ENCODE measurements around the gene ARHGAP26. TPM values are rescaled to one million over a fixed set of nuclear protein-coding genes. Genes with fewer than 3 reads are reported as not detected.

The ARHGAP26 gene
- total RNA-seq, 2 experiments from 2014 or later = 12.8 to 15.4 TPM

- no peak overlapping the region for H3K4me3 Mint-ChIP-seq
- H3K27ac Mint-ChIP-seq = no peak overlapping the region
- H3K27me3 Mint-ChIP-seq = no peaks in the 10 kb centered on the region
- peaks cover 10% of the 10 kb centered on the region for H3K36me3 Mint-ChIP-seq (ENCODE audit: low read depth)
- CTCF ChIA-PET = no interaction called here
- H3K4me1 Mint-ChIP-seq = peaks cover 31% of the 10 kb centered on the region
- intact Hi-C loops (cut with DNase I, micrococcal nuclease) = loop anchor here in 1 of 2 experiments (5.0 to 10.0 kb wide), 3 partner anchors 159 to 1004 kb away; no protein-coding TSS in a partner anchor
- DNase-seq (no peak), ATAC-seq (no peak)
- POLR2A ChIA-PET = no interaction called here
- no peaks in the 10 kb centered on the region for H3K9me3 Mint-ChIP-seq (ENCODE audit: low read depth)
Observed at GRCh38 chr5:143181173-143181572, 411.0 kb downstream of the ARHGAP26 start.

DNA sequence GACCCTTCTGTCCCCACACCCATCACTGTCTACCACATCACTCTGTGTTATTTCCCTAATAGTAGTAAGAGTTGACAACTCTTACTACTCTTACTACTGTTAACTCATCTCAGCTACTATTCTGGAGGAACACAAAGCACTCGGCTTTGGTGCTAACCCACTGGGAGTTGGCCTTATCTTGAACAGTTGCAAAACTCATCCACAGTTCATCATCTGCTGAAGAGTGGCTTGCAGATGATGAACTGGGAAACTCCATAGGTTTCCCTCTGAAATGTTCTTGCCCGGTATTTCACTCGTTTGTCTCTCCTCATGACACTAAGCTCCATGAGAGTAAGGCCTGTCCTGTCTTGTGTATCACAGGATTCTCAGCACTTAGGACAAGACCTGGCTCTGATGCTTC is 411.9 kb downstream of the ARHGAP26 start:
- Mint-ChIP-seq H3K9me3 (ENCODE audit: low read depth) (no peaks in the 10 kb centered on the region), H3K4me1 (peaks cover 38% of the 10 kb centered on the region), H3K36me3 (ENCODE audit: low read depth) (peaks cover 10% of the 10 kb centered on the region), H3K27me3 (no peaks in the 10 kb centered on the region), H3K27ac (peak overlapping the region; percentile 16), H3K4me3 (no peak overlapping the region)
- intact Hi-C loops (cut with DNase I, micrococcal nuclease) = loop anchor here in 1 of 2 experiments (5.0 to 10.0 kb wide), 3 partner anchors 160 to 1003 kb away; no protein-coding TSS in a partner anchor
- POLR2A ChIA-PET = no interaction called here
- CTCF ChIA-PET = interaction anchor here (0.9 to 1.1 kb wide), 3 partner anchors 35 to 251 kb away, joined by 3 read pairs; no protein-coding TSS in a partner anchor
- ATAC-seq = no peak
- DNase-seq = no peak

DNA sequence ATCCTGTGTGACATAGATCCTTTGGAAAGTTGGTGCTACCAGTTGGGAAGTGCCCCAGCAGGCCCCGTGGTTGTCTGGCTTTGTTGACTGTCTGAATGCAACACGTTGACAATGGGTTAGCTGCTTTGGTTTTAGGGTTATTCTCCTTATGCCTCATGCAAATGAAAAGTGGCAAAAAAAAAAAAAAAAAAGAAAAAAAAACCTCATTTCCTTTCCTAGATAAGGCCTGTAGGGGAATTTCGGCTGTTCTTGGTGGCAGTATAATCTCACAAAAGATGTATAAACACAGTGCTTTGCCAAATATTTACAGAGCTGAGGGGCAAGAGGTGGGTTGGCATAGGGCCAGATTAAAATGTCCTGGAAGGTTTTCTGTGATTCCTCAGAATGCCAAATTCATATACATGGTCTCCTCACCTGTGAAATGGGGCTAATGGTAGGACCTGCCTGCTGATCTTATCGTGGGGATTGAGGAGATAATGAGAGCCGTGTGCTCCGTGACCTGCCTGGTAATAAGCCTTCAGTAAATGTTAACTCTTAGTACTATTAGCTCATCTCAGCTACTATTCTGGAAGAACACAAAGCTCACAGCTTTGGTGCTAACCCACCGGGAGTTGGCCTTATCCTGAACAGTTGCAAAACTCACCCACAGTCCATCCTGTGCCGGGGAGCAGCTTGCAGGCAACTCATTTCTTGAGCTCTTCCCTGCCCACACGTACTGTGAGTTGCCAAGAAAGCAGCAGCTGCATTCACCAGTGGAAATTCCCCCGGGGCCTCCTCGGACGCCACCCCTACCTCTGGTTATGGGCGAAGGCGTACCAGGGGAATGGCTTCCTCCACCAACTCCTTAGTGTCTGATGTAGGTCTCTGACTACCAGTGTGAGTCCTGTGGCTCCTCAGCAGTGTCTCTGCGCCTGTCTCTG is 413.0 kb downstream of the ARHGAP26 start:
- CTCF ChIA-PET = interaction anchor here (0.6 to 1.1 kb wide), 5 partner anchors 23 to 250 kb away, joined by 3 read pairs; no protein-coding TSS in a partner anchor
- peak; percentile 79 for ATAC-seq
- Mint-ChIP-seq H3K27me3 (no peaks in the 10 kb centered on the region), H3K36me3 (ENCODE audit: low read depth) (peaks cover 13% of the 10 kb centered on the region), H3K4me3 (peak overlapping the region; percentile 9), H3K9me3 (ENCODE audit: low read depth) (no peaks in the 10 kb centered on the region), H3K4me1 (peaks cover 47% of the 10 kb centered on the region), H3K27ac (peak overlapping the region; percentile 79)
- intact Hi-C loops (cut with DNase I, micrococcal nuclease) = loop anchor here in 1 of 2 experiments (1.0 to 10.0 kb wide), 5 partner anchors 161 to 1002 kb away; partner anchors contain the start of gene NR3C1
- peak; percentile 84 for DNase-seq
- POLR2A ChIA-PET = interaction anchor here (0.6 to 1.6 kb wide), 3 partner anchors 46 to 951 kb away, joined by 3 to 6 read pairs (median 6); no protein-coding TSS in a partner anchor

DNA sequence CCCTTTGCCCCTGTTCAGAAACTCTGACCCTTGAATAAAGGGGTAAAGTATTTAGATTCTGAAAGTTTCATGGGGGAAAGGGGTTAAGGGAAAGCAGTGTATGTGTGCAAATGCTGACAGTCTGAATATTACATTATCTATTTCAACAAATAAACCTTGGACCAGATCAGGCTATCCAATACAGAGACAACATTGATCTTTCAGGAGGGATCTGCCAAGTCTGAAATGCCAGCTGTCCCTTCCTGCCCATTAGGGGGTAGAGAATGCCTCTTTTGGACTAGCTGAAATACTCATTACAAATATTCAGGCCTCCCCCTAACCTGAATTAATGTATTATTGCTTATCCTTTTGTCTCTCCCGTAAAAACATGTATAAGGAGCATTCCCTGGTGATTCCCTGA is 413.8 kb downstream of the ARHGAP26 start:
- intact Hi-C loops (cut with DNase I, micrococcal nuclease) = loop anchor here in 1 of 2 experiments (1.0 to 10.0 kb wide), 5 partner anchors 162 to 1001 kb away; partner anchors contain the start of gene NR3C1
- peaks cover 55% of the 10 kb centered on the region for H3K4me1 Mint-ChIP-seq

GRCh38 chr5:143186623-143187022 is 416.4 kb downstream of the ARHGAP26 start:
- Mint-ChIP-seq H3K27ac (no peak overlapping the region), H3K4me1 (peaks cover 58% of the 10 kb centered on the region), H3K4me3 (no peak overlapping the region), H3K9me3 (ENCODE audit: low read depth) (peaks cover 7% of the 10 kb centered on the region), H3K27me3 (no peaks in the 10 kb centered on the region), H3K36me3 (ENCODE audit: low read depth) (peaks cover 13% of the 10 kb centered on the region)
- intact Hi-C loops (cut with DNase I, micrococcal nuclease) = loop anchor here (5.0 to 10.0 kb wide), 2 partner anchors 164 to 998 kb away; no protein-coding TSS in a partner anchor
- no peak for DNase-seq
- CTCF ChIA-PET = interaction anchor here (0.8 to 2.1 kb wide), 5 partner anchors 10 to 212 kb away, joined by 3 to 6 read pairs (median 3); no protein-coding TSS in a partner anchor
- POLR2A ChIA-PET = interaction anchor here (0.6 kb wide), 1 partner anchor 1067 kb away, joined by 4 read pairs; no protein-coding TSS in a partner anchor
- ATAC-seq = peak; percentile 28

More for the DNA sequence above, 413.8 kb downstream of the ARHGAP26 start:
- peak overlapping the region; percentile 79 for H3K27ac Mint-ChIP-seq
- no peak overlapping the region for H3K4me3 Mint-ChIP-seq
- DNase-seq (no peak), ATAC-seq (no peak)
- ChIA-PET CTCF (interaction anchor here (0.9 kb wide), 1 partner anchor 100 kb away, joined by 3 read pairs; no protein-coding TSS in a partner anchor), POLR2A (interaction anchor here (1.6 kb wide), 1 partner anchor 45 kb away, joined by 6 read pairs; no protein-coding TSS in a partner anchor)
- H3K36me3 Mint-ChIP-seq (ENCODE audit: low read depth) = peaks cover 17% of the 10 kb centered on the region
- H3K9me3 Mint-ChIP-seq (ENCODE audit: low read depth) = no peaks in the 10 kb centered on the region
- H3K27me3 Mint-ChIP-seq = no peaks in the 10 kb centered on the region

DNA sequence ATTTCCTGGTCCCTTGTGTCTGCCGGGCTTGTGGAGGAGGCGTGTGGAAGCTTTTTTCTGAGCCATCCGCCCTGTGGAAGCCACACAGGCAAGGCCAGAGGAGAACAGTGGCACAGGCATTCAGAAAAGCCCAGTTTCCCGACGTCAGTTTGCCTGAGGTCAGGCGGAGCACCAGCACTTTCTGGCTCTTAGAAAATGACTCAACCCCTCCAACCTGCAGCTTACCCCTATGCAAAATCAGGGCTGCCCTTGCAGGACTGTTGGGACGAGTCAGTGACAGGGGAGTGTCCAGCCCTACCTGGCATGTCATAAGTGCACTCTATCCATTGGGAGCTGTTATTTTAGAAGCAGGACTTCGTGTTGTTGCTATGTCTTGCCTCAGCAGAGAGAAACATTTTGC is 417.3 kb downstream of the ARHGAP26 start:
- Mint-ChIP-seq H3K27ac (peak overlapping the region; percentile 47), H3K27me3 (no peaks in the 10 kb centered on the region), H3K9me3 (ENCODE audit: low read depth) (peaks cover 11% of the 10 kb centered on the region), H3K4me3 (no peak overlapping the region), H3K36me3 (ENCODE audit: low read depth) (peaks cover 13% of the 10 kb centered on the region), H3K4me1 (peaks cover 51% of the 10 kb centered on the region)
- ChIA-PET CTCF (interaction anchor here (0.8 to 2.1 kb wide), 7 partner anchors 9 to 211 kb away, joined by 3 to 6 read pairs (median 3); no protein-coding TSS in a partner anchor), POLR2A (no interaction called here)
- intact Hi-C loops (cut with DNase I, micrococcal nuclease) = loop anchor here (5.0 to 10.0 kb wide), 2 partner anchors 165 to 997 kb away; no protein-coding TSS in a partner anchor
- no peak for ATAC-seq
- no peak for DNase-seq

DNA sequence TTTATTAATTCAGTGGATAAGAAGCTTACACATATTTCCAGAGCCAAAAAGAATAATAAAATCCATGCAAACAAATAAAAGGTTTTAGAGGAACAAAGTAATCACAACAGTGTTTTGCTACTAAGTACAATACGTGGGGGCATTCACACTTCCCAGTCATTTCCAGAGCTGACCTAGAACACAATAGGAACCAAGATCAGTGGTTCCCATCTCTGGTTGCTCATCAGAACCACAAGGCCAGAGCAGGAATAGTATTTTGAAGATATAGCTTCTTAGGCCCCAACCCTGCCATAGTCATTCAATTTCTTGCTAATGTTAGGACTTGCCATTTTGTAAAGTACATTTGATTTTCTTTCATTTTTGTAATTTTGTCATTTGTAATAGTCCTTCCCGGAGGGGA is 417.9 kb downstream of the ARHGAP26 start:
- peaks cover 45% of the 10 kb centered on the region for H3K4me1 Mint-ChIP-seq
- H3K4me3 Mint-ChIP-seq = no peak overlapping the region
- ATAC-seq (peak; percentile 8), DNase-seq (peak; percentile 18)
- H3K36me3 Mint-ChIP-seq (ENCODE audit: low read depth) = peaks cover 13% of the 10 kb centered on the region
- H3K27ac Mint-ChIP-seq = peak overlapping the region; percentile 71
- ChIA-PET CTCF (interaction anchor here (0.6 to 2.1 kb wide), 6 partner anchors 11 to 638 kb away, joined by 3 to 6 read pairs (median 4); no protein-coding TSS in a partner anchor), POLR2A (no interaction called here)
- intact Hi-C loops (cut with DNase I, micrococcal nuclease) = loop anchor here (2.0 to 10.0 kb wide), 3 partner anchors 131 to 997 kb away; no protein-coding TSS in a partner anchor
- no peaks in the 10 kb centered on the region for H3K27me3 Mint-ChIP-seq
- H3K9me3 Mint-ChIP-seq (ENCODE audit: low read depth) = peaks cover 11% of the 10 kb centered on the region

GRCh38 chr5:143188692-143189091 is 418.5 kb downstream of the ARHGAP26 start:
- Mint-ChIP-seq H3K4me3 (no peak overlapping the region), H3K4me1 (peaks cover 39% of the 10 kb centered on the region), H3K36me3 (ENCODE audit: low read depth) (peaks cover 13% of the 10 kb centered on the region), H3K27ac (peak overlapping the region; percentile 71), H3K27me3 (no peaks in the 10 kb centered on the region), H3K9me3 (ENCODE audit: low read depth) (peaks cover 11% of the 10 kb centered on the region)
- CTCF ChIA-PET = interaction anchor here (0.6 to 1.8 kb wide), 8 partner anchors 11 to 637 kb away, joined by 3 to 4 read pairs (median 3); no protein-coding TSS in a partner anchor
- no peak for DNase-seq
- peak; percentile 67 for ATAC-seq
- intact Hi-C loops (cut with DNase I, micrococcal nuclease) = loop anchor here (2.0 to 10.0 kb wide), 3 partner anchors 132 to 996 kb away; no protein-coding TSS in a partner anchor
- POLR2A ChIA-PET = no interaction called here

- no peak overlapping the region for H3K4me3 Mint-ChIP-seq
- DNase-seq (no peak), ATAC-seq (no peak)
- ChIA-PET POLR2A (no interaction called here), CTCF (interaction anchor here (0.7 to 1.8 kb wide), 2 partner anchors 18 to 187 kb away, joined by 3 read pairs; no protein-coding TSS in a partner anchor)
- peaks cover 13% of the 10 kb centered on the region for H3K36me3 Mint-ChIP-seq (ENCODE audit: low read depth)
- H3K4me1 Mint-ChIP-seq = peaks cover 28% of the 10 kb centered on the region
- no peak overlapping the region for H3K27ac Mint-ChIP-seq
- intact Hi-C loops (cut with DNase I, micrococcal nuclease) = no loop called here
- H3K27me3 Mint-ChIP-seq = no peaks in the 10 kb centered on the region
- peaks cover 11% of the 10 kb centered on the region for H3K9me3 Mint-ChIP-seq (ENCODE audit: low read depth)
Observed at GRCh38 chr5:143190260-143190810, 420.2 kb downstream of the ARHGAP26 start.

GRCh38 chr5:143191720-143192119 is 421.5 kb downstream of the ARHGAP26 start:
- intact Hi-C loops (cut with DNase I, micrococcal nuclease) = no loop called here
- POLR2A ChIA-PET = no interaction called here
- H3K36me3 Mint-ChIP-seq (ENCODE audit: low read depth) = peaks cover 13% of the 10 kb centered on the region
- H3K27me3 Mint-ChIP-seq = no peaks in the 10 kb centered on the region
- H3K4me1 Mint-ChIP-seq = peaks cover 28% of the 10 kb centered on the region
- peaks cover 11% of the 10 kb centered on the region for H3K9me3 Mint-ChIP-seq (ENCODE audit: low read depth)
- H3K27ac Mint-ChIP-seq = no peak overlapping the region
- CTCF ChIA-PET = interaction anchor here (0.8 kb wide), 1 partner anchor 18 kb away, joined by 3 read pairs; no protein-coding TSS in a partner anchor
- DNase-seq (no peak), ATAC-seq (no peak)
- no peak overlapping the region for H3K4me3 Mint-ChIP-seq
